Activated T-helper 2 cell treated with anti-CD3 and anti-CD28 coated beads, Interferon-gamma antibody, Interleukin-2, Interleukin-4, amounts not matched to agents 10 μg/mL and 5 μg/mL and 100 μg/mL, durations not matched to agents 14 hours and 24 hours and 36 hours (primary cell): ENCODE measurements around the gene C12orf75. TPM values are rescaled to one million over a fixed set of nuclear protein-coding genes. Genes with fewer than 3 reads are reported as not detected.
"Not testable (repeated sequence)": the region's sequence is repeated elsewhere in the genome, so short reads cannot be mapped to it uniquely, and the experiment has no call there.

Source experiments
- DNase-seq: peaks from one replicate; pipeline ENCODE4 v3.0.0; 2021; ENCODE audit warnings: low spot score
- H3K27ac Mint-ChIP-seq: one replicate; pipeline ENCODE4 v1.8.0; 2021; ENCODE audit warnings: mixed read lengths
- H3K27me3 Mint-ChIP-seq: one replicate; pipeline ENCODE4 v1.8.0; 2021; ENCODE audit warnings: low read depth, mixed read lengths
- H3K36me3 Mint-ChIP-seq: one replicate; pipeline ENCODE4 v1.8.0; 2021; ENCODE audit warnings: low read depth, mixed read lengths
- H3K4me1 Mint-ChIP-seq: one replicate; pipeline ENCODE4 v1.8.0; 2021; ENCODE audit warnings: low read depth, mixed read lengths
- H3K4me3 Mint-ChIP-seq: one replicate; pipeline ENCODE4 v1.8.0; 2021; ENCODE audit warnings: low read depth, mild to moderate bottlenecking, moderate library complexity, mixed read lengths
- H3K9me3 Mint-ChIP-seq: one replicate; pipeline ENCODE4 v1.8.0; 2021; ENCODE audit warnings: mixed read lengths
- intact Hi-C: fragments of 100-400 bp; cut with micrococcal nuclease; formaldehyde crosslinking; loops from one replicate; pipeline ENCODE4 v1.15.1; 2023
- total RNA-seq: library from RNA; stranded (reverse); gene quantifications from 2 replicates; pipeline ENCODE4 v1.2.3, GENCODE V29; 2022

Gene C12orf75
- total RNA-seq, 1 donor from 2014 or later = 252 TPM

DNA sequence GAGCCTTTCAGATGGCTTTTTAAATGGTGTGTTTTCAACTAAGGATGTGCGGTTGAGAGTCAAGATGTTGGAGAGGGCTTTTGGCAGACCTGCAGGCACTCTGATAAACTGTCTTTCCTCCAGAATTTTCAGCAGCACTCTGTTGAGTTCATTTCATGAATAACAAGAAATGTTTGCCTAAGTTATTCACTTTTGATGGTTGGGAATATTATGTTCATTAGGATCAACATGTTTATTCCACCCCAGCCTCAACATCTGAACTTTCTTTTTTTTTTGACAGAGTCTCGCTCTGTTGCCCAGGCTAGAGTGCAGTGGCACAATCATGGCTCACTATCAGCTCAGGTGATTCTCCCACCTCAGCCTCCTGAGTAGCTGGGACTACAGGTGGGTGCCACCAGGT is 68.4 kb downstream of the C12orf75 start:
- no peak overlapping the region for H3K4me3 Mint-ChIP-seq
- intact Hi-C loops = no loop called here
- H3K27me3 Mint-ChIP-seq = no peaks in the 10 kb centered on the region
- no peak for DNase-seq
- peaks cover 56% of the 10 kb centered on the region for H3K36me3 Mint-ChIP-seq
- H3K4me1 Mint-ChIP-seq = no peaks in the 10 kb centered on the region
- H3K27ac Mint-ChIP-seq = no peak overlapping the region
- peaks cover 29% of the 10 kb centered on the region for H3K9me3 Mint-ChIP-seq

GRCh38 chr12:105399428-105400081 is 69.1 kb downstream of the C12orf75 start:
- H3K36me3 Mint-ChIP-seq = peaks cover 63% of the 10 kb centered on the region
- no peaks in the 10 kb centered on the region for H3K27me3 Mint-ChIP-seq
- peaks cover 35% of the 10 kb centered on the region for H3K9me3 Mint-ChIP-seq
- intact Hi-C loops = no loop called here
- no peaks in the 10 kb centered on the region for H3K4me1 Mint-ChIP-seq
- no peak overlapping the region for H3K4me3 Mint-ChIP-seq
- no peak overlapping the region for H3K27ac Mint-ChIP-seq
- no peak for DNase-seq

DNA sequence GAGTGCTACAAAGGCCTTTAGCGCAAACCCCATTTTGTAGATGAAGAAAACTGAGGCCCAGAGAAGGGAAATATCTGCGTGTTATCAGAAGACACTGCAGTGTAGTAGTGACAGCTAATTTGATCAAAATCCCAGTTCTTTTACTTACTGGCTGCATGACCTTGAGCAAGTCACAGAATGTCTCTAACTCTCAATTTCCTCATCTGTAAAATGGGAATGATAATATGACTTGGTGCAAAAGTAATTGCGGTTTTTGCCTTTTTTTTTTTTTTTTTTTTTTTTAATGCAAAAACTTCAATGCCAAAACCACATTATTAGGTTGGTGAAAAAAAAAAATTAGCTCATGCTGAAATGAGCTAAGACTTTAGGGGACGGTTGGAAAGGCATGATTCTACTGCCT is 69.7 kb downstream of the C12orf75 start:
- H3K4me3 Mint-ChIP-seq = no peak overlapping the region
- H3K36me3 Mint-ChIP-seq = peaks cover 63% of the 10 kb centered on the region
- DNase-seq = no peak
- no peaks in the 10 kb centered on the region for H3K4me1 Mint-ChIP-seq
- no peaks in the 10 kb centered on the region for H3K27me3 Mint-ChIP-seq
- H3K27ac Mint-ChIP-seq = no peak overlapping the region
- intact Hi-C loops = no loop called here
- peaks cover 36% of the 10 kb centered on the region for H3K9me3 Mint-ChIP-seq

DNA sequence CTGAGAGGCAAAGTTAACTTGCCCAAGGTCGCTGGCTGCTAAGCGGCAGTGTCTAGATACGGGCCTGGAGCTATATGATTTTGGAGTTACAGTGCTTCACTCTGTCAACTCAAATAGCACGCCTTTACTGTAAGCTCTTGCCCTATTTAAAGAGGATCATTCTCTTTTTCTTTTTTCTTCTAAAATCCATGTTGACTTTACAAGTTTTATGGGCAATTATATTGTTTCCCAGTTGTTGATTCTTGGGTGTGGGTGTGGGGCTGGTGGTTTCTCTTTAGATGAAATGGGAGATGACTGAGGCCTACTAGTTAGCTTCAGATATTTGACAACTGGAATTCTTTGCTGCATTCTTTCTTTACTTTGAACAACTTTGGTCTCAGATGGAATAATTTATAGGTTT is 70.7 kb downstream of the C12orf75 start:
- Mint-ChIP-seq H3K9me3 (peaks cover 36% of the 10 kb centered on the region), H3K4me3 (no peak overlapping the region), H3K27me3 (no peaks in the 10 kb centered on the region), H3K27ac (no peak overlapping the region), H3K36me3 (peaks cover 71% of the 10 kb centered on the region), H3K4me1 (no peaks in the 10 kb centered on the region)
- intact Hi-C loops = no loop called here
- no peak for DNase-seq

DNA sequence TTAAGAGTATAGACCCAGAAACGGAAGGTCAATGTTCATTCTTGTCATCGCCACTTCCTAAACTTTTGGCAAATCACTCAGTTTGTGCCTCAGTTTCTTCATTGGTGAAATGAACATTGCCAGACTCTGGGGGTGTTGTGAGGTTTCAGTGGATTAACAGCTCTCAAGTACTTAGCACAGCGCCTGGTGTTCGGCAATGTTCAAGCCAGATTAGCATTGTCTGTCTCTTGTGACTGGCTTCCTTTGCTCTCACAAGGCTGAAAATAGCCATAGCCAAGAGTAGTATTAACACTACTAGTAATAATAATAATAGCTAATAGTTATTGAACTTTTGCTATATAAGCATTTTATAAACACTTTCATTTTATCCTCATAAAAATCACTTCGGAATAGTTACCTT is 71.9 kb downstream of the C12orf75 start:
- Mint-ChIP-seq H3K4me1 (no peaks in the 10 kb centered on the region), H3K36me3 (peaks cover 63% of the 10 kb centered on the region), H3K27ac (no peak overlapping the region), H3K9me3 (peaks cover 33% of the 10 kb centered on the region), H3K27me3 (no peaks in the 10 kb centered on the region), H3K4me3 (no peak overlapping the region)
- intact Hi-C loops = no loop called here
- no peak for DNase-seq

GRCh38 chr12:105403095-105403494 is 72.6 kb downstream of the C12orf75 start:
- Mint-ChIP-seq H3K9me3 (peaks cover 26% of the 10 kb centered on the region), H3K4me3 (no peak overlapping the region), H3K36me3 (peaks cover 55% of the 10 kb centered on the region), H3K27me3 (no peaks in the 10 kb centered on the region), H3K4me1 (no peaks in the 10 kb centered on the region), H3K27ac (no peak overlapping the region)
- no peak for DNase-seq
- intact Hi-C loops = no loop called here

DNA sequence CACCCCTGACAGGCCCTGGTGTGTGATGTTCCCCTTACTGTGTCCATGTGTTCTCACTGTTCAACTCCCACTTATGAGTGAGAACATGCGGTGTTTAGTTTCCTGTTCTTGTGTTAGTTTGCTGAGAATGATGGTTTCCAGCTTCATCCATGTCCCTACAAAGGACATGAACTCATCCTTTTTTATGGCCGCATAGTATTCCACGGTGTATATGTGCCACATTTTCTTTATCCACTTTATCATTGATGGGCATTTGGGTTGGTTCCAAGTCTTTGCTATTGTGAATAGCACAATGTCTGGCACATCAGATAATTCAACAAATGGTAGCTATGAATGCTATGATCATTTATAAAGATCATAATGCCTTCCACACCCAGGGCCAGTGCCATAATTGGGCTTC is 73.6 kb downstream of the C12orf75 start:
- DNase-seq, intact Hi-C loops, H3K27ac Mint-ChIP-seq, H3K4me3 Mint-ChIP-seq, H3K4me1 Mint-ChIP-seq, H3K27me3 Mint-ChIP-seq: not testable (repeated sequence)
- Mint-ChIP-seq H3K36me3 (peaks cover 45% of the 10 kb centered on the region), H3K9me3 (peaks cover 18% of the 10 kb centered on the region)

- intact Hi-C loops = no loop called here
- Mint-ChIP-seq H3K9me3 (peaks cover 15% of the 10 kb centered on the region), H3K4me3 (no peak overlapping the region), H3K4me1 (peaks cover 15% of the 10 kb centered on the region), H3K36me3 (peaks cover 30% of the 10 kb centered on the region), H3K27me3 (no peaks in the 10 kb centered on the region), H3K27ac (no peak overlapping the region)
- DNase-seq = no peak
These were observed 76.0 kb downstream of the C12orf75 start for GRCh38 chr12:105406497-105406896.

DNA sequence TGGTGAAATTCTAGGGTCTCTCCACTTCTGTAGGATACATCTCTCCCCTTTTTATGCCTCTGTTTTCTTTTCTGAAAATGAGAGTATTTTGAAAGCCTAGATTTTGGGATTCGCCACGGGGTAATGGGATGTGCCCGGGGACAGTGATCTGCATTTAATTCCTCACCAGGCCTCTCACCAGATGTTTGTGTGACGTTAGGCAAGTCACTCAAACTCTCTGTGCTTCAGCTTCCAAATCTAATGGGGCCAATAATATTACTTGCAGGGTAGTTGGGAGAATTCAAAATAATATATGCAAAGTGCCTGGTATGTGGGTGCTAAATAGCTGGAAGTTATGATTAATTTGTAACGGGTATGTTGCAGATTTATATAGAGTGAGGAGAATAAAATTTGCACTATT is 78.8 kb downstream of the C12orf75 start:
- peaks cover 11% of the 10 kb centered on the region for H3K36me3 Mint-ChIP-seq
- intact Hi-C loops = no loop called here
- H3K27ac Mint-ChIP-seq = no peak overlapping the region
- no peak for DNase-seq
- H3K4me3 Mint-ChIP-seq = no peak overlapping the region
- peaks cover 15% of the 10 kb centered on the region for H3K4me1 Mint-ChIP-seq
- H3K9me3 Mint-ChIP-seq = peaks cover 4% of the 10 kb centered on the region
- H3K27me3 Mint-ChIP-seq = no peaks in the 10 kb centered on the region

GRCh38 chr12:105409801-105410471 is 79.4 kb downstream of the C12orf75 start:
- DNase-seq = no peak
- H3K27me3 Mint-ChIP-seq = no peaks in the 10 kb centered on the region
- no peaks in the 10 kb centered on the region for H3K9me3 Mint-ChIP-seq
- H3K36me3 Mint-ChIP-seq = peaks cover 8% of the 10 kb centered on the region
- intact Hi-C loops = no loop called here
- peaks cover 15% of the 10 kb centered on the region for H3K4me1 Mint-ChIP-seq
- no peak overlapping the region for H3K4me3 Mint-ChIP-seq
- no peak overlapping the region for H3K27ac Mint-ChIP-seq

GRCh38 chr12:105413911-105414487 is 83.5 kb downstream of the C12orf75 start:
- H3K4me1 Mint-ChIP-seq = peaks cover 15% of the 10 kb centered on the region
- H3K4me3 Mint-ChIP-seq = no peak overlapping the region
- intact Hi-C loops = no loop called here
- peaks cover 5% of the 10 kb centered on the region for H3K27me3 Mint-ChIP-seq
- H3K9me3 Mint-ChIP-seq = no peaks in the 10 kb centered on the region
- DNase-seq = no peak
- H3K36me3 Mint-ChIP-seq = no peaks in the 10 kb centered on the region
- no peak overlapping the region for H3K27ac Mint-ChIP-seq

DNA sequence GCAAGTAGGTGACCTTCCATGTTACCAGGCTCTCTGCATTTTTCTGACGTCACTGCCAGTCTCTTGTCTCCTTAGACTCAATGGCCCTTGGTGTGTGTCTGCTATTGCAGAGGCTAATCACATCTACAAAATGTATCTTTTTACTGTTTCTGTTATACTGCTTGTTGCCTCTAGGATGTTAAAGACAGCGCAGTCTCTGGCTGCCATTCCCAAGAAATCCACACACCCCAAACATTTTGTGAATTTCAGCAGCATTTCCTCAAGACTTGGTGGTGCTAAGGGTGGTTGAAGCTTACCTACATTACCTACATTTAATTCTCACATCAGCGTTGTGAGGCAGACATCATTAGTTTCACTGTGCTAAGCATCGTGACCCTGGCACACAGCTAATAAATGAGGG is 87.2 kb downstream of the C12orf75 start:
- Mint-ChIP-seq H3K36me3 (no peaks in the 10 kb centered on the region), H3K9me3 (no peaks in the 10 kb centered on the region), H3K4me3 (no peak overlapping the region), H3K27ac (no peak overlapping the region), H3K27me3 (peaks cover 5% of the 10 kb centered on the region), H3K4me1 (no peaks in the 10 kb centered on the region)
- intact Hi-C loops = no loop called here
- DNase-seq = no peak

- Mint-ChIP-seq H3K4me1 (peaks cover 2% of the 10 kb centered on the region), H3K36me3 (no peaks in the 10 kb centered on the region), H3K4me3 (no peak overlapping the region), H3K9me3 (no peaks in the 10 kb centered on the region), H3K27me3 (peaks cover 5% of the 10 kb centered on the region), H3K27ac (no peak overlapping the region)
- intact Hi-C loops = no loop called here
- no peak for DNase-seq
These were observed 87.7 kb downstream of the C12orf75 start for GRCh38 chr12:105418229-105418628.
